ENCODE measurements around the gene TMEM108. TPM values are rescaled to one million over a fixed set of nuclear protein-coding genes. Genes with fewer than 3 reads are reported as not detected.

Gene TMEM108
- polyA plus RNA-seq, 1 of the 3 experiments (the other 2 are of a cell fraction) = 8.6 TPM

DNA sequence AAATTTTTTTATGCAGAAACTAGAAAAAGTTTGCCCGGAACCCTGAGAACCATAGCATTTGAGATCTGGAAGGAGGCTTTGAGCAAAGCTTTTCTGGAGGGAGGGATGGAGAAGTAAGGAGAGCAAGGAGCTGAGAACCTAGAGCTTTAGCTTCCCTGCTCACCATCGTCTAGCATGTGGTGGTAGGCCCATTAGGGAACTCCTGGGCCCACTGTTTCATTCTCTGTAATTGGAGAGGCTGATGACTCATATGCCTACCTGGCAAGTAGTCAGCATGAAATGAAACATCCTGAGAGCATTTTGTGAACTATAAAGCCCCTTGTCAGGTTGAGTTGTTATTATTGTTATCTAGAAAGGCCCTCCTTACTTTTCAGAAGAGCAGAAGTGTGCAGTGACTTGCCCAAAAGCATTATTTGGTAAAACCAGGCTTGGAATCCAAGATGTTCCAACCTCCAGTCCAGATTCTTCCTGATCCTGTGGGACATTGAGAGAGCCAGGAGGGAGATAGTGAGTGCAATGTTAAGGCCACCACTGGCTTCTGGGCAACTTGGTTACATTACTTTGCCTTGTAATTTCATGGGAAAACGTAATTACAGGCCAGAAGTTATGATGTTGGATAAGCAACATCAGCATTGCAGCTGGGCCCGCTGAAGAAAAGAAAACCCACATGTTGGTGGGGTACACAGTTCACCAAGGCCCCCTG, 257.2 kb downstream of the TMEM108 start:
- H3K9me3 ChIP-seq = no peaks in the 10 kb centered on the region
- peak overlapping the region; percentile 63; the same call in 1 of the 2 replicates for H3K4me2 ChIP-seq
- H3K36me3 ChIP-seq (replicated peaks in 1 of 2; ENCODE audit: control insufficient read depth in 1 of 2, insufficient read depth in 2 of 2, low read length in 1 of 2) = no peaks in the 10 kb centered on the region
- H3K9me2 ChIP-seq = no peaks in the 10 kb centered on the region
- ChIA-PET CTCF (interaction anchor here (1.5 kb wide), 1 partner anchor 11 kb away, joined by 3 read pairs; no protein-coding TSS in a partner anchor), POLR2A (no interaction called here)
- H3K4me3 ChIP-seq (ENCODE audit: low read depth in 2 of 2, low read length in 1 of 2) = no peak overlapping the region
- no peaks in the 10 kb centered on the region for H3K79me2 ChIP-seq (ENCODE audit: insufficient read depth)
- H2AFZ ChIP-seq (ENCODE audit: low read depth) = 0 out of 2 replicates have a peak overlapping the region, but pooled peaks have one; percentile 18
- WGBS (ENCODE audit: low lambda C conversion rate) = 59% methylated on average over 4 of the region's 4 CpGs
- no peaks in the 10 kb centered on the region for H4K20me1 ChIP-seq (ENCODE audit: insufficient read depth)
- peaks cover 25% of the 10 kb centered on the region for H3F3A ChIP-seq (replicated peaks; ENCODE audit: insufficient read depth)
- H3K27ac ChIP-seq (ENCODE audit: low read depth in 2 of 2, low read length in 1 of 2) = peak overlapping the region; percentile 87 to 94
- no peaks in the 10 kb centered on the region for H3K27me3 ChIP-seq (ENCODE audit: insufficient read depth)
- no peak for DNase-seq
- H3K9ac ChIP-seq = 0 out of 2 replicates have a peak overlapping the region, but pooled peaks have one; percentile 5
- H3K4me1 ChIP-seq (ENCODE audit: control insufficient read depth in 1 of 2, insufficient read depth in 2 of 2, low read depth in 1 of 2, low read length in 1 of 2) = peaks cover 44 to 50% of the 10 kb centered on the region in 2 experiments
- TF ChIP-seq RCOR1 (IDR thresholded peaks at IDR 0.05; ENCODE audit: low read length) (no peak), NFIC (IDR thresholded peaks at IDR 0.05; ENCODE audit: borderline replicate concordance) (peak; percentile 62), IRF3 (IDR thresholded peaks at IDR 0.05; ENCODE audit: low read depth, low read length) (no peak), RXRA (IDR thresholded peaks at IDR 0.05; ENCODE audit: borderline replicate concordance, low read depth) (no peak), ZBTB33 (IDR thresholded peaks at IDR 0.05; ENCODE audit: borderline replicate concordance, low read depth) (no peak), CHD2 (IDR thresholded peaks at IDR 0.05; ENCODE audit: low read length, partially characterized antibody) (no peak), EZH2phosphoT487 (IDR thresholded peaks at IDR 0.05; ENCODE audit: borderline replicate concordance, low read depth) (no peak), PBX3 (IDR thresholded peaks at IDR 0.05) (peak; percentile 42; the same call in 1 of the 2 replicates), TAF1 (IDR thresholded peaks at IDR 0.05; ENCODE audit: borderline replicate concordance, low read depth, low read length) (no peak), EP300 (IDR thresholded peaks at IDR 0.05; ENCODE audit: borderline replicate concordance in 1 of 2, low read depth in 1 of 2, low read length in 1 of 2) (peak; percentile 9 to 39; a peak in 1 of 4 replicates), CTCF (IDR thresholded peaks at IDR 0.05) (no peak), POLR2AphosphoS5 (IDR thresholded peaks at IDR 0.05; ENCODE audit: low read depth, low read length) (no peak), MEF2A (IDR thresholded peaks at IDR 0.05; ENCODE audit: borderline replicate concordance, low read depth) (no peak), RFX5 (IDR thresholded peaks at IDR 0.05; ENCODE audit: low read length) (no peak), FOSL2 (IDR thresholded peaks at IDR 0.05; ENCODE audit: borderline replicate concordance, low read depth) (peak; percentile 71; the same call in 1 of the 2 replicates), JUND (IDR thresholded peaks at IDR 0.05) (peak; percentile 74), GATA2 (CRISPR knock-in tag; IDR thresholded peaks at IDR 0.05) (no peak), ELF1 (IDR thresholded peaks at IDR 0.05) (no peak), TCF12 (IDR thresholded peaks at IDR 0.05) (peak; percentile 63), NRF1 (IDR thresholded peaks at IDR 0.05; ENCODE audit: low read depth, low read length) (no peak), SMC3 (IDR thresholded peaks at IDR 0.05; ENCODE audit: low read depth, low read length) (no peak), FOXJ3 (CRISPR knock-in tag; IDR thresholded peaks at IDR 0.05) (no peak), MXI1 (IDR thresholded peaks at IDR 0.05; ENCODE audit: low read depth, low read length) (no peak), RAD21 (IDR thresholded peaks at IDR 0.05; ENCODE audit: low read length) (no peak), FOXM1 (IDR thresholded peaks at IDR 0.05; ENCODE audit: low read depth) (no peak), SIN3A (IDR thresholded peaks at IDR 0.05; ENCODE audit: borderline replicate concordance, low read depth, low read length) (no peak)
- TF ChIP-seq, protein P1, sequence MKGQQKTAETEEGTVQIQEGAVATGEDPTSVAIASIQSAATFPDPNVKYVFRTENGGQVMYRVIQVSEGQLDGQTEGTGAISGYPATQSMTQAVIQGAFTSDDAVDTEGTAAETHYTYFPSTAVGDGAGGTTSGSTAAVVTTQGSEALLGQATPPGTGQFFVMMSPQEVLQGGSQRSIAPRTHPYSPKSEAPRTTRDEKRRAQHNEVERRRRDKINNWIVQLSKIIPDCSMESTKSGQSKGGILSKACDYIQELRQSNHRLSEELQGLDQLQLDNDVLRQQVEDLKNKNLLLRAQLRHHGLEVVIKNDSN (IDR thresholded peaks at IDR 0.05; ENCODE audit: borderline replicate concordance, low read depth) = no peak
- TF ChIP-seq, protein P2, sequence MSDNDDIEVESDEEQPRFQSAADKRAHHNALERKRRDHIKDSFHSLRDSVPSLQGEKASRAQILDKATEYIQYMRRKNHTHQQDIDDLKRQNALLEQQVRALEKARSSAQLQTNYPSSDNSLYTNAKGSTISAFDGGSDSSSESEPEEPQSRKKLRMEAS (IDR thresholded peaks at IDR 0.05; ENCODE audit: low read depth) = peak; percentile 90

Data from SK-N-SH (cell line).